ENCODE results near the gene RIMS3.

RIMS3 gene

DNA sequence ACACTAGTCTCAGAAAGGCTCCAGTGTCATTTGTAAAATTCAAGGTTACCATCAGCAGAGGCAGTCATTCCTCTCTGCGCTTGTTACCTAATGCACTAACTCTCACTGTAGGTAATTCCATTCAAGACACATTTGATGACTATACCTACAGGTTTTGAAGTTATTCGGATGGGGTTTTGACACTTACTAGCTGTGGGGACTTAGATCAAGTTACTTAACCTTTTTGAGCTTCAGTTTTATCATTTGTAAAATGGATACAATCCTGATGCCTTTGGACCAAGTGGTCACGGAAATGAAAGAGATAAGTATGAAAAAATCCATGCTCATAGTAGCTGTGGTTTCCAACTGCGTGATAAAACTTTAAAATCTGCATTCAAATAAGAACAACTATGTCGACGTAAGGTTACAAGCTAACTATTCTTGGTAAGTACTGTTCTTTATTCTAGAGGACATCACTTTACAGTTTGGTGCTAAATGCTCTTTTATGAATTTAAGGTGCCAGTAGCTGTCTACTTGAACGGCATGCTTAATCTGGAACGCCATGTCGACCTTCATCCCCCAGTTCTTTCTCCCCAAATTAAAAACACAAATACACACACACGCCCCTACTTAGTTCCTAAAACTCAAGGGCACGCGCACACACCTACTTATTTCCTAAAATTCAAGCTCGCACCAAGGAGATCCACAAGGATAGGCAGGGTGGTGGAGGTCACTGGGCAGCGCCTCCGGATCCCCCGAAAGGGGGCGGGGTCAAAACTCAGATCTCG is 25.5 kb upstream of the RIMS3 start:
- no peak for DNase-seq

DNA sequence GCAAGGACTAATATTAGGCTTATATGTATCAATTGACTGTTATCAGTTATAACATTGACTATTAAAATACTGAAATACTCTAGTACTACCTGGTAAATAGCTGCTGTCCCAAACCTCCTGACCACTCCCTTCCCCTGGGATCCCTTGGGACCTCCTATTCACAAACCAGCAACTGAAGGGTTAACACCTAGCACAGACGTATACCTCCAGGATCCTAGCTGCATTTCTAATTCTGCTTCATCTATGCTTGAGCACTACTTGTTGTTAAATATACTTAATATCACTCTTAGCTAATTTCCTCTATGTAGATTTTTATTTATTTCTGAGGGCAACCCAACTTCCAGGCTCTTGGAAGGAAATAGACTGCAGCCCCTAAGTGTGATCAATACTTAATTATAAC is 24.3 kb upstream of the RIMS3 start:
- no peak for DNase-seq

DNA sequence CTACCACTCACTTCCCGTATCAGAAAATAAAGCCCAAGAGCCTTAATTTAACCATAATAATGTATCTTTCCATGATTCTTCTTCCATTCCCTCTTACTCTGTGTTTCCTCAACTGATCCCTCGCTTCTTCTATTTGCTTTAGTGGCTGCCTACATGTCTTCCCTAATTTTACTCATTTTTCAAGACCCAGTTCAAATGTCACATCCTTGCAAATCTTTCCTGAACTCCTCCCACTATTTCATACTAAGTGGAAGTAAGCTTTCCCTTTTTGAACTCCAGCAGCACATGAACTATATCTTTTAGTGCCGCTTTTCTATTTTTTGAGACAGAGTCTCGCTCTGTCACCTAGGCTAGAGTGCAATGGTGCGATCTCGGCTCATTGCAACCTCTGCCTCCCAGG is 22.2 kb upstream of the RIMS3 start:
- no peak for DNase-seq

DNA sequence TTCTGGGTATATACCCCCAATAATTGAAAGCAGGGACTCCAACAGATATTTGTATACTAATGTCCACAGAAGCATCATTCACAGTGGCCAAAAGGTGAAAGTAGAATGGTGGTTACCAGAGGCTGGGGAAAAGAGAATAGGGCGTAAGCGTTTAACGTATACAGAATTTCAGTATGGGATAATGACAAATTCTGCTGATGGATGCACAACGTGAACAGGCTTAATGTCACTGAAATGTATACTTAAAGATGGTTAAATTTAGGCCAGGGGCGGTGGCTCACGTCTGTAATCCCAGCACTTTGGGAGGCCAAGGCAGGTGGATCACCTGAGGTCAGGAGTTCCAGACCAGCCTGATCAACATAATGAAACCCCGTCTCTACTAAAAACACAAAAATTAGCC is 21.6 kb upstream of the RIMS3 start:
- no peak for DNase-seq

DNA sequence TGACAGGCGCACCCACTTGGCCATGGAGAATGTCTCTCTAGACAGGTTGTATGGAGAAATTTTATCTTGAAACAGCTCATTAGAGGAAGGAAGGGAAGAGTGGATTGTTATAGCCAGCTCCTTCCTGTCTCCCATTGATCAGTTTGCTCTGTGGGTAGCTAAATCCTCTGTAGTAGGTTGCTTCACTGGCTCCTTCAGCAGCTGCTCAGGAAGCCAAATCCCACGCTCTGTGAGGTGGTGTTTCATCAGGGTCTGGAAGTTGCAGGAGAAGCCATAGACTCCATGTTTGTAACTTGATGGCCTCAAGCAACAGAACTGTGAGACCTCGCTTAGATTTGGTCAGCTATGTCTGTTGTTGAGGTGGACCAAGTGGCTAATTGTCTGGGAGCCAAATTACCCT is 19.2 kb upstream of the RIMS3 start:
- DNase-seq = no peak

DNA sequence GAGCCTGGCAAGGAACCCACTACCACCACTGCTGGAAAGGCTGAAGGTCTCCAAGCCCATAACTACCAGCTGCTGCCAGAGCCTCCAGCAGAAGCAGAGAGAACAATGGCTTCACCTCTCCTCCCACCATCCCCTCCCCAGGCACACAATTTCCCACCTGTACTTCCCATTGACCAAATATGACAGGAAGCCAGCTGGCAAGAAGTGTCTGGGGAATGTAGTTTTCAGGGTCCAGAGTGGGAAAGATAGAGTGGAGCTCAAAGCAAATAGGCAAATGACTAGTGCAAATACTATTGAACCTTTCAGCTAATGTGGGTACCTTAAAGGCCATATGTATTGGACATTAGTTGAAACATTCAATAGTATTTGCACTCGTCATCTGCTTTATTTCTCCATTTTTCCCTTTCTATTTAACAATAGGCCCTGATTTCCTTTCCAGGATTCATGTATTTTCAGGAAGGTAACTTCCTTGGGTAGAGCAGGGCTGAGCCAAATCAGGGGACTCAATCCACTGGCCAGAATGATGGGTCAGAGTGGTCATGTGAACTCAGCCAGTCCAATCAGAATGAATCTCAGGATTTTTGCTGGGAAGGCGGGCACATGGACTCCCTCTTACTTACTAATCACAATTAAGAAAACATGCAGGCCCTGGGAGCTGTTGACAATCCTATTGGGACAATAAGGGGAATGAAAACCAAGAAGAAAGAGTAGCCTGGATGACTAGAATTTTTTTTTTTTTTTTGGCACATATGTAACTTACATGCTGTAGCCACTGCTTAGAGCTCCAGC is 13.9 kb upstream of the RIMS3 start:
- DNase-seq = no peak

DNA sequence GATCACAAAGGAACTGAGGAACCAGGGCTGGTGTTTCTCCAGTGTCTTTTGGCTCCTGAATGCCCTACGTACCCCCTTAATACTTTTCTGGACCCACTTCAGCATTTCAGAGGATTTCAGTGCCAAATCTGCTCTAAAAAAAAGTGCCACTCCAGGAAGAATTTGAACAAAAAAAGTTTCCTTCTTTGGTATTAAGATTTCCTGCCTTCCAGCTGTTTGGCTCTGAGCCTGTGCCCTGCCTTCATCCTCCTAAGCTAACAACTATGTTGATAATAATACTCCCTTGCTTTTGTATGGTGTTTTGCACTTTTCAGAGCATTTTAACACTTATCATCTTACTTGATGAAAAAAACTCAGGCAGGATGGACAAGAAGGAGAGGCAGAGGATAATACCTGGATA is 11.0 kb upstream of the RIMS3 start:
- DNase-seq = no peak

DNA sequence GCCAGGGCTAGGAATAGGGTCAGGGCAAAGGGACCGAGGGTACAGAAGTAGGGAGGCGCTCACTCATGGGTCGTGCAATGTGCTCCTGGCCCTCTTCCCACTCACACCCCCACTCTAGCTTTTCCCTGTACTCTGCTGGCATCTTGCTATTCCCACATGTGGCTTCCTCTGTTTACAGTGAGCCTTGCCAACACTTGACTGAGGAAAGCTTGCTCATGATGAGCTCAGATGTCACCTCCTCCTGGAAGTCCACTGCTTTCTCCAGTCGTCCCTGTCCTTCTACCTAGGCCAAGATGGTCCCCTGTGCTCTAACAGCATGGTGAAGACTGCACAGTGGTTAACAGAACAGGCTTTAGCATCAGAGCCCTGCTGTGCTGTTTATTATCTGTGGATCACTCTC is 8.0 kb upstream of the RIMS3 start:
- DNase-seq = no peak

DNA sequence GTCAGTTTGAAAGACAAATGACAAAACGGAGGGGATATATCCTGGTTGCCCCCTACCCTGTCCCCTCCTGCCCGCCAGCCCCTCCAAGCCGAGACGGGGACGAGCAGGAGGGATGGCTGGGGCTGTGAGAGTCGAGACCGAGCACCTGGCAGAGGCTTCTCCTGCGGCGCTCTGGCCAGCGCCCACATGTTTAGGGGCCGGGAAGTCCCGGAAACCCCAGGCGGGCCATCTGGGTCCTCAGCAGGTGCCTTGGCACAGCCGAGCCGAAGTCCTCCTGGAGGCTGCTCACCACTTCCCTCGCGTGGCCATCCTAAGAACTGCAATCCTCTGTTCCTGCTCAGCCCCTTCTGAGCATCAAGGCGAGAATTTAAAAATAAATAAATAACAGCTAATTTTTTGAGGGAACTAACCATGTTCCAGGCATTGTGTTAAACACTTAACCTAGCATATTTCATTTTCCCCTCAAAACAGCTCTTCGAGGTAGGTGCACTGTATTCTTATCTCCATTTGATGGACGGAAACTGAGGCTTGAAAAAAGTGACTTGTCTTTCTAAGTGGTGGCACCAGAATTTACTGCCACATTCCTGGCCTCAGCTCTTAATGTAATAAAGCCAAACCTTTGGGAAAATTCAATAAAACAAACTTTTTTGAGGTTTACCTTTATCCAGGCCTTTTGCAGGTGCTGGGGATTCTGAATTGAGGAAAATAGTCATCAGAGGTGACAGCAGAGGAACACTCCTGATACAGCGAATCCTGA is 3.5 kb upstream of the RIMS3 start:
- peak; percentile 72 for DNase-seq

DNA sequence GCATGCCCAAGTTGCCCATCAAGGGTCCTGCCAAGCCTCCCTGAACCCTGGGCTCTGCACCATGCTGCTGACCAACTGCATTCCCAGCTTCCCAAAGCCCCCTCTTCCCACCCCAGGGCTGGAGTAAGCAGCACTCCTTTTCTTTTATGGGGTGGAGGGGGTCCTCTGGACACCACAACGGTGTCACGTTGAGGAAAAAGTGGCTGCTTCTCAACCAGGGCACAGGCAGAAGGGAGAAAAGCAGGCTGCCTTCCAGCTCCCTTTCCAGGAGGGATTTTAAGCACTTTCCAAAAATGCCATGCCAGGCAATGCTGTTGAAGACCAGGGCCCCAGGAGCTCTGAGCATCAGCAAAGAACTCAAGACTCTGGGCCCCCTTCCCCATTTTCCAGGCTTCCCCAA is 691 bp downstream of the RIMS3 start:
- no peak for DNase-seq

DNA sequence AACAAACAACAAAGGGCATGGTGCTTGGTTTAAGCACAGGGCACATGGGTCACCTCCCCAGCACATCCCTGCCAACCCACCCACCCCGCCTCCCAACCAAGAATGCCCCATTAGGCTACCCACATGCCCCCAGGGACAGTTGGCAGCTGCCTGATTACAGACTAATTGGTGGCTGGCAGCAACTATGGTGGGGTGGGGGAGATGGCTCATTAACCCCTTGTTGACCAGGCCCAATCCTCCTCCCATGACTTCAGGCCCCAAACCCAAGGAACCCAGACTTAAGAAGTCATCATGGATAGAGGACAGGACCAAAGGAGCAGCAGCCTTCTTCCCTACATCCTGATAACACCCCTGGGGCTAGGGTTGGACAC is 1.3 kb downstream of the RIMS3 start:
- DNase-seq = peak; percentile 63

DNA sequence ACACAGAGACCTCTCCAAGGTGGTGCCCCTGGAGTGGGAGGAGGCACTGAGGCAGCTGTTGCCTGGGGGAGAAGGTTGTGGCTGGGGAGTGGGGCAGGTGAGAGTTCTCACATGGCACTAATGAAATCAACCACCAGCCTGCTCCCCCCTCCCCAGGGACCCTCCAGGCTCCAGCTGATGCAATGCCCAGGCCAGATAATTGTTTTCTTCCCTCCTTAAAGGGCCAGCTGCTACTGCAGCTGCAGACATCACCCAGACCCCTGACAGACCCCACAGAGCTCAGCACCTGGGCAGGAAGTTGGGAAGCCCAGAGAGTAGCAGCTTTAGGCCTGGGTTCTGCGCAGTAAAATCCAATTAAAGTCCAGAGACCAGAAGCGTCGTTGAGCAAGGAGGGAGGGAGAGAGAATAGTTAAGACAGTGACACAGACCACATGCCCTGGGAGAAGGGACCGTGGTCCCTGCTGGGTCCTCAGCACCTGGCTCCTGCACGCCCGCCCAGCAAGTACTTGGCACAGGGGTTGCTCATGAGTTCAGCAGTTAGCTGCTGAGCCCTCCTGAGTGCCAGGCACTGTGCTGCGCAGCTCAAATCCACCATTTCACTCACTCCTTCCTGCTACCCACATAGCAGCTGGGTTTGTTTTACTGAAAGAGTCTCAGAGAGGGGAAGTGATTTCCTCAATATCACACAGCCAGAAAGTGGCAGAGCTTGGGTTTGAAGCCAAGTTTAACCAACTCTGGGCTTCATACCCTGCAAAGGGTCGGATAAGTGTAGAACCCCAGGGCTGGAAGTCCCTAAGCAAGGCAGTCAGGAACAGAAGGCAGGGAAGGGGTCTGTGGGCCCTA is 1.9 kb downstream of the RIMS3 start:
- DNase-seq = peak; percentile 70

DNA sequence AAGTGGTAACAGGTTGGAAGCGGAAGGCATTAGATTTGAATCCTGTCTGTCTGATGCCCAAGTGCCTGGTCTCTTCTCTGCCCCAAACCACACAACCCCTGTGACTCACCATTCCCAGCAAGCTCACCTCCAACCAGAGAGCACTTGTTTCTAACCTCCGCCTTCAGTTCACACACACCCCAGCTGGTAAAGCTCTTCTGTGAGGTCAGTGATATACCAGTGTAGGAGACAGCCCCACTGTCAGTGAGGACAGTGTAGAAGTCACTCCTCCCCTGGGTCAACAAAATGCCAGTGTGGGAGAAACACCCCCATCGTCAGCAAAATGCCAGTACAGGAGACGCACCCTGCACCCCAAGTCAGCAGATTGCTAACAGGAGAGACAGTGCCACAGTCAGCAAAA is 2.6 kb downstream of the RIMS3 start:
- no peak for DNase-seq

DNA sequence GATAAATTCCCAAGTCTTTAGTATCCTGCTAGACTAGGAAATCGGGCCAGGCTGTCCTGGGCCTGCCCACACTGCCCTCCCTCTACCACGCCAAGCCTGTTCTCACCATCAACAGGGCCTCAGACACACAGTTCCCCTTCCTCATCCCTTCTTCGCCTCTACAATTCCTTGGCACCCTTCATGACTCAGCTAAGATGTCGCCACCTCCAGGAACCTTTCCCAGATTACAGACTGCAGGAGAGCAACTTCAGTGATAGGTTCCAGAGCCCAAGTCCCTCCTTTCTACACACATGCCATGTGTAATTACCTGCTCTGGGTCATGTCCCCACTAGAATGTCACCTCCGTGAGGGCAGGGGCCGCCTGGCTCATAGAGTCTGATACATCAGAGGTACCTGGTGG is 3.3 kb downstream of the RIMS3 start:
- DNase-seq = no peak

DNA sequence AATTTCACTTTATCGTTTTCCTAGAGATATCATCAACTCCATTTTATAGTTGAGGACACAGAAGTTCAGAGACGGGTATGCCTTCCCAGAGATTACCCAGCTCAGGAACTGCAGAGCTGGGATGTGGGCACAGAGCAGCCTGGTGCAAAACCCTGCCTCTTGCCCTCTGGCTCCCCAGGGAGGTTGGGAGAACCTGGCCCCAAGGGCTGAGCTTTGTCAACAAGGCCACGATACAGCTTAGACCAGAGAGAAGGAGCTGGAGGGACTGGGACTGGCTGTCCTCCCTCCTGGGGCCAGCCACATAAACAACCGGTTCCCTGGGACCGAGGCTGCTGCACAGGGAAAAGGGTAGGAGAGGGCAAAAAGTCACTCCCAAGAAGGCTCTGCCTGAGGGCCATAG is 3.8 kb downstream of the RIMS3 start:
- no peak for DNase-seq

DNA sequence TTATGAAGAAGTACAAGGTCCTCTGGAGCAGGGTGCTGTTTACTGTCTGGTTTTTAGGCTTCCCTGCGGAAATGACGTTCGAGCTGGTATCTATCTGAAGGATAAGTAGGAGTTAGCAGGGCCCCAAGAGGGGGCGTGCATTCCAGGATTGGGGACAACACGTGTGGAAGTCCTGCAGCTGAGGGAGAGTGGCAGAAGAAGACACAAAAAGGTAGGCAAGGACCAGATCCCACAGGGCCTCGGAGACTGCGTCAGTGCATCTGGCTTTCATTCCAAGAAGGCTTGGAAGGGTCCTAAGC is 5.9 kb downstream of the RIMS3 start:
- DNase-seq = no peak

DNA sequence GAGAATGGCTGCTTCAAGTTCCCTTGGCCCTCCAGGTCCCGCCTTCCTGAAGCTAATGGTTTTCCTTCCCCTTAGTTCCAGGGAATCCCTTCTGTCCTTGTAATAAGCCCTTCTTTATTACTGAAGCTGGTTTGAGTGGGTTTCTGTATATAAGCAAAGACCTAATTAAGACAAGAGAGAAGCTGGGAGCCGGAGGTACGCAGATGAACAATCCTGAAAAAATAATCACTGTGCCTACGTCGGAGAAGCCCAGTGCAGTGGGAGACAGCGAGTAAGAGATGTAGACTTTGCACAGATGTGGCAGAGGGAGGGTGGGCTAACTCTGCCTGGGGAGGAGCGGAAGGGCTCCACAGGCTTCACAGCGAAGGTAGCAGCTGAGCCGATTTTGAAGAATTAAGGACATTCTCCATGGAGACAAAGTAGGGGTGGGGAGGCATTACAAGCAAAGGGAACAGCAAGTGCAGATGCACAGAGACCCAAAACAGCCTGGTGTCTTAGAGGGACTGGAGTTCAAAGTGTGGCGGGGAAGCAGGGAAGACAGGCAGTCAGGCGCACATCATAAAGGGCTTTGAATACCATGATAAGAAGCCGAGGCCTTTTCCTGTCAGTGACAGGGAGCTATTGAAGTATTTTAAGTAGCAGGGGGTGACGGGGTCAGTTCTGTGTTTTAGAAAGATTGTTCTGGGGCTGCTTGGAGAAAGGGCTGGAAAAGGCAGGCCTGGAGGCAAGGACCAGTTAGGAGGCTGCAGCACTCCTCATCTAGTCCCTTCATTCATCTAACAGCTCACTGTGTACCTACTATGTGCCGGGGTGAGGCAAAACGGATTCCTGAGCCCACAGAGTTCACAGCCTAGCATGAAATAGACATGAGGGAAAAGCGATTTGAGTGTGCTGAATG is 6.5 kb downstream of the RIMS3 start:
- DNase-seq = no peak

DNA sequence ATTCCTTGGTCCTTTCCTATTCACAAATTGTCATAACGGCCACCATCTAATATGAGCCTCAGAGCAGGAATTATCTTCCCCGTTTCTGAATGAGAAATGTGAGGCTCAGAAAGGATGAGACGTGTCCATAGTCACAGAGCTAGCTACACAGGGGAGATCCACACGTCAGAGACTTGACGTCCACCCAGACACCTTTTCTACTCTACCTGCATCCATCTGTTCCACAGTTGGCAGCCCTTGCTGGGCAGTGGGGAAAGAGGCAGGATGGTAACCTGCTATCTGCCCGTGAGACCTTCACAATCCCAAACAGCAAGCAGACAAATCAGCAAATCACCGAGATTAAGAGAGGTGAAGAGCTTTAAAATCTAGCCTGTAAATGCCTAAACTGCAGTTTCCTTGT is 8.4 kb downstream of the RIMS3 start:
- no peak for DNase-seq

DNA sequence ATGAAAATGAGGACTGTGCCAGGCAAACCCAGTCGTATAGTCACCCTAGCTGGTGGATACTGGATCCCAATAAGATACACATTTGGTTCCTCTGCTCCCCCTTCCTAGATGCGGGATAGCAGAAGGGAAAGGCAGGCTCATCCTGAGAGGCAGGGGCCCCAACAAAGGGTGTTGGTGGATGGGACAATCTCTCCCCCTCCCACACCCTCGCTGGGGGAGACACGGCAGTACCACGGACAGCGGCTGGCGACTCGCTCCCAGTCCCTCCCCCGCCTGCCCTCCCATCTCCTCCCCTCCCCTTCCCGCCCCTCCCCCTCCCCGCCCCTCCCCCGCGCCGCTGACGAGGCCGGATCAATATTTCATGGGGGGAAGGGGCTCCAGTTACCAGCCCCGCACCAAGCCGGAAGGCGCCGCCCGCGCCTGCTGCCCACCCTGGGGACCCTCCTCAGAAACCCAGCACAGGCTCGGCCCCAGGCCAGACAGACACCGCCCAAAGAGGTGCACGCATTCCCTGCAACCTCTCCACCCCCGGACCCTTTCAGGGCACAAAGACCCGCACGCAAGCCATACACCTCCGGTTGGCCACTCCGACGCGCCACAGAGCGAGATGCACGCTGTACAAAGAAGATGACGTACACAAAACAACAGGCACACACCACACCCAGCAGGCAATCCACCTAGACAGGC is 11.5 kb downstream of the RIMS3 start:
- DNase-seq = no peak

DNA sequence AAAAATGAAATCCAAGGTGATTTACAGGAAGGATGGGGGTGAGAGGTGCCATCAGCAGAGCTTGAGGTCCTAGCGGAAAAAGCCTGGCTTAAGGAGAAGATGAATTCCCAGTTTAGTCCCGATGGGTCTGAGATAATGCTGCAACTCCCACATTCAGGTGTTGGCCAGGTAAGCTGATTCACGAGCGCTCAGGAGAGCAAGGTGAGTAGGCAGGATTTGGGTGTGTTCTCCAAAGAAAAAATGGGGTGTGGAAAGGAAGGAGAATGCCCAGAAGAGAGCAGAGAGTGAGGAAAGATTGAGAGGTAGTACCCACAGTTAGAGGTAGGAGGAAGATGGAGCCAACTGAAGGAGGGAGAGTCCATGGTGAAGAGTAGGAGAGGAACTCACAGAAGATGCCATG is 12.5 kb downstream of the RIMS3 start:
- DNase-seq = no peak

DNA sequence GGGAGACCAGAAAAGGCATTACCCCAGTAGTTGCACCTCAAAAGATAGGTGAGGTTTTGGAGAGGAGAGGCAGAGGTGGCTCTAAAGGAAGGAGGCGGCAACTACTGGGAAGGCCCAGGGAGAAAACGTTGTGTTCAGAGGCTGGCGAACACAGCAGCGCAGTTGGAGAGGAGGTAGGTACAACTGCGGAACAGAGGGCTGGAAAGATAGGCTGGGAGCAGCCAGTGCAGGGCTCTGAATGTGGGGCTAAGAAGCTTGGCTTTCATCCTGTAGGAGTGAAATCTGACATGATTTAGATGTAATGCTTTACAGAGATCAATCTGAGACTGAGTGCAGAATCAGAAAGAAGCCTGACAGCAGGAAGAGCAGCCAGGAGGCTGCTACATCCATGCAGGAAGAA is 13.0 kb downstream of the RIMS3 start:
- no peak for DNase-seq
